ENCODE data around the gene SLC66A2. TPM values are rescaled to one million over a fixed set of nuclear protein-coding genes. Genes with fewer than 3 reads are reported as not detected.

Gene SLC66A2
- total RNA-seq, 1 experiment from 2014 or later, result 52.8 TPM

GRCh38 chr18:79884963-79885728 lies 66.3 kb downstream of the SLC66A2 start:
- H3K4me2 ChIP-seq (ENCODE audit: low read length), result no peak overlapping the region
- no peaks in the 10 kb centered on the region for H3K4me1 ChIP-seq (ENCODE audit: insufficient read depth, low read length)
- H3K9ac ChIP-seq (ENCODE audit: low read length), result no peak overlapping the region
- H3K27ac ChIP-seq (ENCODE audit: low read length), result no peak overlapping the region
- H3K79me2 ChIP-seq (ENCODE audit: low read length), result no peaks in the 10 kb centered on the region
- ATAC-seq (0 out of 2 replicates have a peak, but pooled peaks have one; percentile 13), DNase-seq (no peak)
- TF ChIP-seq EZH2 (IDR thresholded peaks at IDR 0.05; ENCODE audit: low read length, unreplicated experiment) (no peak), CTCF (conservative IDR thresholded peaks at IDR 0.05; ENCODE audit: low read depth, low read length) (0 out of 2 replicates have a peak, but pooled peaks have one; percentile 23)
- ChIA-PET CTCF (no interaction called here), POLR2A (ENCODE audit: unreplicated experiment) (no interaction called here)
- no peak overlapping the region for H2AFZ ChIP-seq (ENCODE audit: low read length)
- H3K27me3 ChIP-seq (ENCODE audit: low read length), result peaks cover 10% of the 10 kb centered on the region
- H3K9me3 ChIP-seq (ENCODE audit: low read length), result no peaks in the 10 kb centered on the region
- H3K9me2 ChIP-seq (replicated peaks; ENCODE audit: low read length), result no peaks in the 10 kb centered on the region
- no peaks in the 10 kb centered on the region for H3K36me3 ChIP-seq (ENCODE audit: low read depth, low read length)
- no TSS peak for BruUV-seq (replicated peaks)
- intact Hi-C loops (cut with micrococcal nuclease), result no loop called here
- H4K20me1 ChIP-seq (ENCODE audit: low read length), result no peaks in the 10 kb centered on the region
- no peaks in the 10 kb centered on the region for H3F3A ChIP-seq (ENCODE audit: low read length, unreplicated experiment)
- H3K4me3 ChIP-seq (ENCODE audit: low read length), result no peak overlapping the region

- no peaks in the 10 kb centered on the region for H3K9me2 ChIP-seq (replicated peaks; ENCODE audit: low read length)
- no peak overlapping the region for H3K27ac ChIP-seq (ENCODE audit: low read length)
- POLR2A ChIA-PET (ENCODE audit: unreplicated experiment), result interaction anchor here (0.7 kb wide), 1 partner anchor 223 kb away, joined by 5 read pairs; no protein-coding TSS in a partner anchor
- no TSS peak for BruUV-seq (replicated peaks)
- no peak overlapping the region for H3K9ac ChIP-seq (ENCODE audit: low read length)
- DNase-seq, result no peak
- H3K9me3 ChIP-seq (ENCODE audit: low read length), result no peaks in the 10 kb centered on the region
- TF ChIP-seq EZH2phosphoT487 (IDR thresholded peaks at IDR 0.05; ENCODE audit: borderline replicate concordance, low read length), result no peak
- TF ChIP-seq EZH2 (IDR thresholded peaks at IDR 0.05; ENCODE audit: low read length, unreplicated experiment), result no peak
- no peak for TF ChIP-seq CTCF (conservative IDR thresholded peaks at IDR 0.05; ENCODE audit: low read depth, low read length)
- CTCF ChIA-PET, result no interaction called here
- H3F3A ChIP-seq (ENCODE audit: low read length, unreplicated experiment), result no peaks in the 10 kb centered on the region
- no peak overlapping the region for H2AFZ ChIP-seq (ENCODE audit: low read length)
- no peak for ATAC-seq
- H3K27me3 ChIP-seq (ENCODE audit: low read length), result peaks cover 10% of the 10 kb centered on the region
- no peaks in the 10 kb centered on the region for H4K20me1 ChIP-seq (ENCODE audit: low read length)
- no peaks in the 10 kb centered on the region for H3K79me2 ChIP-seq (ENCODE audit: low read length)
- intact Hi-C loops (cut with micrococcal nuclease), result no loop called here
- H3K36me3 ChIP-seq (ENCODE audit: low read depth, low read length), result no peaks in the 10 kb centered on the region
- H3K4me1 ChIP-seq (ENCODE audit: insufficient read depth, low read length), result no peaks in the 10 kb centered on the region
- no peak overlapping the region for H3K4me3 ChIP-seq (ENCODE audit: low read length)
- H3K4me2 ChIP-seq (ENCODE audit: low read length), result no peak overlapping the region
Measured at GRCh38 chr18:79884294-79884962, 67.0 kb downstream of the SLC66A2 start.
